MM.1S (cell line): ENCODE results near the gene HIGD2A.
A peak's percentile ranks its signal among the peaks of the same experiment; 100 is the strongest.

Source experiments
- DNase-seq: peaks from one replicate; pipeline ENCODE4 v3.0.0-alpha.2; 2015
- H2AFZ ChIP-seq: fragments of 300-600 bp; sonication (generic); 2 replicates; pipeline ENCODE4 v1.6.0; 2016; ENCODE audit warnings: antibody characterized with exemption, low read length
- H3F3A ChIP-seq: fragments of 300-600 bp; sonication (generic); 2 replicates; pipeline ENCODE4 v1.6.1; 2016; ENCODE audit warnings: mild to moderate bottlenecking, antibody characterized with exemption, low read length, moderate library complexity, mixed read lengths; ENCODE audit not compliant: insufficient read depth
- H3K27ac ChIP-seq: fragments of 300-600 bp; sonication (generic); 2 replicates; pipeline ENCODE4 v1.5.1; 2016; ENCODE audit warnings: mild to moderate bottlenecking, low read length
- H3K27me3 ChIP-seq: fragments of 300-600 bp; sonication (generic); replicated peaks from 2 replicates; pipeline ENCODE4 v1.6.0; 2016; ENCODE audit warnings: low read length; ENCODE audit not compliant: insufficient read depth
- H3K36me3 ChIP-seq: fragments of 300-600 bp; sonication (generic); replicated peaks from 2 replicates; pipeline ENCODE4 v1.6.1; 2016; ENCODE audit warnings: mild to moderate bottlenecking, low read length, mixed read lengths; ENCODE audit not compliant: insufficient read depth
- H3K4me1 ChIP-seq: fragments of 300-600 bp; sonication (generic); 2 replicates; pipeline ENCODE4 v1.6.1; 2016; ENCODE audit warnings: low read length, mixed read lengths
- H3K4me2 ChIP-seq: fragments of 300-600 bp; sonication (generic); 2 replicates; pipeline ENCODE4 v1.6.0; 2016; ENCODE audit warnings: low read depth, low read length
- H3K4me3 ChIP-seq: fragments of 300-600 bp; sonication (generic); 2 replicates; pipeline ENCODE4 v1.5.1; 2016; ENCODE audit warnings: low read length, mixed read lengths
- H3K79me2 ChIP-seq: fragments of 300-600 bp; sonication (generic); 2 replicates; pipeline ENCODE4 v1.6.1; 2016; ENCODE audit warnings: mixed run types, low read length, mixed read lengths
- H3K9ac ChIP-seq: fragments of 300-600 bp; sonication (generic); 2 replicates; pipeline ENCODE4 v1.6.1; 2016; ENCODE audit warnings: low read length, mixed read lengths
- H3K9me2 ChIP-seq: fragments of 300-600 bp; sonication (generic); replicated peaks from 2 replicates; pipeline ENCODE4 v1.6.1; 2016; ENCODE audit warnings: mild to moderate bottlenecking, low read length, mixed read lengths; ENCODE audit not compliant: insufficient read depth
- H3K9me3 ChIP-seq: fragments of 300-600 bp; sonication (generic); replicated peaks from 2 replicates; pipeline ENCODE4 v1.6.1; 2016; ENCODE audit warnings: mild to moderate bottlenecking, low read length, mixed read lengths; ENCODE audit not compliant: insufficient read depth
- H4K20me1 ChIP-seq: fragments of 300-600 bp; sonication (generic); 2 replicates; pipeline ENCODE4 v1.6.1; 2016; ENCODE audit warnings: mild to moderate bottlenecking, low read length, moderate library complexity, mixed read lengths; ENCODE audit not compliant: insufficient read depth
- CTCF ChIP-seq: fragments of 300-600 bp; sonication (generic); IDR thresholded peaks from 2 replicates; pipeline ENCODE4 v1.5.1; 2016; ENCODE audit warnings: antibody characterized with exemption, low read length, mixed read lengths
- EZH2 ChIP-seq: fragments of 300-600 bp; sonication (generic); optimal IDR thresholded peaks from 2 replicates; pipeline ENCODE3; 2017; ENCODE audit warnings: low read depth, mild to moderate bottlenecking, antibody characterized with exemption, low read length, mixed read lengths
- EZH2phosphoT487 ChIP-seq: fragments of 300-600 bp; sonication (generic); IDR thresholded peaks from 2 replicates; pipeline ENCODE4 v1.6.1; 2018; ENCODE audit warnings: antibody characterized with exemption, low read length

The HIGD2A gene

GRCh38 chr5:176414704-176415103 is 26.2 kb downstream of the HIGD2A start:
- Histone ChIP-seq H3K9ac (no peak overlapping the region), H3K36me3 (no peaks in the 10 kb centered on the region; the same call in 1 of the 2 replicates), H3K4me2 (peak overlapping the region; percentile 85; the same call in 1 of the 2 replicates), H4K20me1 (no peaks in the 10 kb centered on the region), H3K79me2 (peaks cover 47% of the 10 kb centered on the region), H3K9me3 (no peaks in the 10 kb centered on the region), H3K9me2 (no peaks in the 10 kb centered on the region), H3F3A (no peaks in the 10 kb centered on the region), H3K27me3 (no peaks in the 10 kb centered on the region), H2AFZ (no peak overlapping the region), H3K4me3 (no peak overlapping the region), H3K4me1 (peaks cover 18% of the 10 kb centered on the region), H3K27ac (no peak overlapping the region)
- TF ChIP-seq EZH2 (no peak), CTCF (no peak), EZH2phosphoT487 (no peak)
- no peak for DNase-seq

- H3K4me3 ChIP-seq, result peak overlapping the region; percentile 97
- H3K27me3 ChIP-seq, result no peaks in the 10 kb centered on the region
- H3K36me3 ChIP-seq, result no peaks in the 10 kb centered on the region
- peak overlapping the region; percentile 85 for H3K4me2 ChIP-seq
- H2AFZ ChIP-seq, result peak overlapping the region; percentile 82; the same call in 1 of the 2 replicates
- no peak for TF ChIP-seq EZH2phosphoT487
- H3K9me3 ChIP-seq, result no peaks in the 10 kb centered on the region
- no peaks in the 10 kb centered on the region for H3K9me2 ChIP-seq
- H3F3A ChIP-seq, result no peaks in the 10 kb centered on the region
- no peaks in the 10 kb centered on the region for H4K20me1 ChIP-seq
- H3K4me1 ChIP-seq, result peaks cover 18% of the 10 kb centered on the region
- peak overlapping the region; percentile 96 for H3K9ac ChIP-seq
- H3K79me2 ChIP-seq, result peaks cover 46% of the 10 kb centered on the region
- DNase-seq, result no peak
- no peak overlapping the region for H3K27ac ChIP-seq
Observed at GRCh38 chr5:176415240-176415951, 26.8 kb downstream of the HIGD2A start.

GRCh38 chr5:176415952-176416924 is 27.7 kb downstream of the HIGD2A start, which contains the start of gene CLTB:
Gene CLTB, minus strand, starts transcription at chr5:176416539. Its CDS starts 176 bp downstream, at chr5:176416363.
- no peaks in the 10 kb centered on the region for H3F3A ChIP-seq
- H3K27ac ChIP-seq, result peak within 1 kb of the TSS; percentile 42; the same call in 1 of the 2 replicates
- peak; percentile 47 for TF ChIP-seq CTCF
- TF ChIP-seq EZH2, result no peak
- peaks cover 10% of the 10 kb centered on the region for H3K4me1 ChIP-seq
- no peaks in the 10 kb centered on the region for H3K9me2 ChIP-seq
- no peaks in the 10 kb centered on the region for H3K36me3 ChIP-seq
- H3K4me3 ChIP-seq, result peak within 1 kb of the TSS; percentile 97
- H3K27me3 ChIP-seq, result no peaks in the 10 kb centered on the region
- H3K79me2 ChIP-seq, result peaks cover 41% of the 10 kb centered on the region
- H2AFZ ChIP-seq, result peak within 1 kb of the TSS; percentile 82
- H3K9me3 ChIP-seq, result no peaks in the 10 kb centered on the region
- peak; percentile 92 for DNase-seq
- H4K20me1 ChIP-seq, result no peaks in the 10 kb centered on the region
- peak within 1 kb of the TSS; percentile 85 for H3K4me2 ChIP-seq
- H3K9ac ChIP-seq, result peak within 1 kb of the TSS; percentile 96
